ENCODE results near the gene RILPL1. TPM values are rescaled to one million over a fixed set of nuclear protein-coding genes. Genes with fewer than 3 reads are reported as not detected.

Gene RILPL1
- total and polyA plus RNA-seq, 4 donors: 1.3 to 2.7 (median 2.1) TPM

DNA sequence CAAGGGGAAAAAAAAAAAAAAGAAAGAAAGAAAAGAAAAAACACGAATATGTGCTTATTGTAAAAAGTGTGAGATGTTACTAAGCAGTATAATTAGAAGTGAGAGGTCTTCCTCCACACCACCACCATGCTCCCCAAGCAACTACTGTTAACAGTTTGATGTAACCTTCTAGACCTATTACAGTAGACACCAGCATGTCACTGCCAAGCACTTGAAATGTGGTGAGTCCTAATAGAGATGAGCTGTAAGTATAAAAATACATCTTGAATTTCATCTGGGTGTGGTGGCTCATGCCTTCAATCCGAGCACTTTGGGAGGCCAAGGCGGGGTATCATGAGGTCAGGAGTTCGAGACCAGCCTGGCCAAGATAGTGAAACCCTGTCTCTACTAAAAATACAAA, 83.7 kb downstream of the RILPL1 start:
- no peaks in the 10 kb centered on the region for H3K4me1 ChIP-seq (ENCODE audit: control insufficient read depth in 4 of 4, insufficient read depth in 4 of 4, low read length in 3 of 4)
- H3K27me3 ChIP-seq (ENCODE audit: control insufficient read depth in 4 of 4, insufficient read depth in 4 of 4, low read length in 3 of 4): no peaks in the 10 kb centered on the region
- no peaks in the 10 kb centered on the region for H3K9me3 ChIP-seq (ENCODE audit: control insufficient read depth in 4 of 4, low read length in 3 of 4)
- DNase-seq (ENCODE audit: low spot score): no peak
- H3K9ac ChIP-seq (ENCODE audit: low read depth in 1 of 2, low read length in 2 of 2): no peak overlapping the region
- no peaks in the 10 kb centered on the region for H3K36me3 ChIP-seq (ENCODE audit: control insufficient read depth in 4 of 4, insufficient read depth in 3 of 4, low read depth in 1 of 4, low read length in 3 of 4)
- H3K4me3 ChIP-seq (ENCODE audit: low read depth in 1 of 3, low read length in 3 of 3): no peak overlapping the region
- no peak for TF ChIP-seq FOXA2 (IDR thresholded peaks at IDR 0.05)
- TF ChIP-seq SP1 (IDR thresholded peaks at IDR 0.05): no peak
- TF ChIP-seq, protein P1, sequence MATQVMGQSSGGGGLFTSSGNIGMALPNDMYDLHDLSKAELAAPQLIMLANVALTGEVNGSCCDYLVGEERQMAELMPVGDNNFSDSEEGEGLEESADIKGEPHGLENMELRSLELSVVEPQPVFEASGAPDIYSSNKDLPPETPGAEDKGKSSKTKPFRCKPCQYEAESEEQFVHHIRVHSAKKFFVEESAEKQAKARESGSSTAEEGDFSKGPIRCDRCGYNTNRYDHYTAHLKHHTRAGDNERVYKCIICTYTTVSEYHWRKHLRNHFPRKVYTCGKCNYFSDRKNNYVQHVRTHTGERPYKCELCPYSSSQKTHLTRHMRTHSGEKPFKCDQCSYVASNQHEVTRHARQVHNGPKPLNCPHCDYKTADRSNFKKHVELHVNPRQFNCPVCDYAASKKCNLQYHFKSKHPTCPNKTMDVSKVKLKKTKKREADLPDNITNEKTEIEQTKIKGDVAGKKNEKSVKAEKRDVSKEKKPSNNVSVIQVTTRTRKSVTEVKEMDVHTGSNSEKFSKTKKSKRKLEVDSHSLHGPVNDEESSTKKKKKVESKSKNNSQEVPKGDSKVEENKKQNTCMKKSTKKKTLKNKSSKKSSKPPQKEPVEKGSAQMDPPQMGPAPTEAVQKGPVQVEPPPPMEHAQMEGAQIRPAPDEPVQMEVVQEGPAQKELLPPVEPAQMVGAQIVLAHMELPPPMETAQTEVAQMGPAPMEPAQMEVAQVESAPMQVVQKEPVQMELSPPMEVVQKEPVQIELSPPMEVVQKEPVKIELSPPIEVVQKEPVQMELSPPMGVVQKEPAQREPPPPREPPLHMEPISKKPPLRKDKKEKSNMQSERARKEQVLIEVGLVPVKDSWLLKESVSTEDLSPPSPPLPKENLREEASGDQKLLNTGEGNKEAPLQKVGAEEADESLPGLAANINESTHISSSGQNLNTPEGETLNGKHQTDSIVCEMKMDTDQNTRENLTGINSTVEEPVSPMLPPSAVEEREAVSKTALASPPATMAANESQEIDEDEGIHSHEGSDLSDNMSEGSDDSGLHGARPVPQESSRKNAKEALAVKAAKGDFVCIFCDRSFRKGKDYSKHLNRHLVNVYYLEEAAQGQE (IDR thresholded peaks at IDR 0.05): no peak
- TF ChIP-seq, protein P2, sequence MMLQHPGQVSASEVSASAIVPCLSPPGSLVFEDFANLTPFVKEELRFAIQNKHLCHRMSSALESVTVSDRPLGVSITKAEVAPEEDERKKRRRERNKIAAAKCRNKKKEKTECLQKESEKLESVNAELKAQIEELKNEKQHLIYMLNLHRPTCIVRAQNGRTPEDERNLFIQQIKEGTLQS (IDR thresholded peaks at IDR 0.05): no peak
- no peak for TF ChIP-seq RXRA (IDR thresholded peaks at IDR 0.05)
- TF ChIP-seq, protein P3, sequence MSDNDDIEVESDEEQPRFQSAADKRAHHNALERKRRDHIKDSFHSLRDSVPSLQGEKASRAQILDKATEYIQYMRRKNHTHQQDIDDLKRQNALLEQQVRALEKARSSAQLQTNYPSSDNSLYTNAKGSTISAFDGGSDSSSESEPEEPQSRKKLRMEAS (IDR thresholded peaks at IDR 0.05): no peak
- TF ChIP-seq NR2F2 (IDR thresholded peaks at IDR 0.05): no peak
- TF ChIP-seq, protein P4, sequence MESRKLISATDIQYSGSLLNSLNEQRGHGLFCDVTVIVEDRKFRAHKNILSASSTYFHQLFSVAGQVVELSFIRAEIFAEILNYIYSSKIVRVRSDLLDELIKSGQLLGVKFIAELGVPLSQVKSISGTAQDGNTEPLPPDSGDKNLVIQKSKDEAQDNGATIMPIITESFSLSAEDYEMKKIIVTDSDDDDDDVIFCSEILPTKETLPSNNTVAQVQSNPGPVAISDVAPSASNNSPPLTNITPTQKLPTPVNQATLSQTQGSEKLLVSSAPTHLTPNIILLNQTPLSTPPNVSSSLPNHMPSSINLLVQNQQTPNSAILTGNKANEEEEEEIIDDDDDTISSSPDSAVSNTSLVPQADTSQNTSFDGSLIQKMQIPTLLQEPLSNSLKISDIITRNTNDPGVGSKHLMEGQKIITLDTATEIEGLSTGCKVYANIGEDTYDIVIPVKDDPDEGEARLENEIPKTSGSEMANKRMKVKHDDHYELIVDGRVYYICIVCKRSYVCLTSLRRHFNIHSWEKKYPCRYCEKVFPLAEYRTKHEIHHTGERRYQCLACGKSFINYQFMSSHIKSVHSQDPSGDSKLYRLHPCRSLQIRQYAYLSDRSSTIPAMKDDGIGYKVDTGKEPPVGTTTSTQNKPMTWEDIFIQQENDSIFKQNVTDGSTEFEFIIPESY (IDR thresholded peaks at IDR 0.05): no peak
- no peak for TF ChIP-seq FOXA1 (IDR thresholded peaks at IDR 0.05)
- TF ChIP-seq HNF4G (IDR thresholded peaks at IDR 0.05): no peak
- TF ChIP-seq RAD21 (IDR thresholded peaks at IDR 0.05): no peak
- no peak for TF ChIP-seq HNF4A (conservative IDR thresholded peaks at IDR 0.05)
- 89% methylated on average over 4 of the region's 4 CpGs for WGBS
- H3K27ac ChIP-seq (ENCODE audit: low read depth in 1 of 2, low read length in 2 of 2): no peak overlapping the region

DNA sequence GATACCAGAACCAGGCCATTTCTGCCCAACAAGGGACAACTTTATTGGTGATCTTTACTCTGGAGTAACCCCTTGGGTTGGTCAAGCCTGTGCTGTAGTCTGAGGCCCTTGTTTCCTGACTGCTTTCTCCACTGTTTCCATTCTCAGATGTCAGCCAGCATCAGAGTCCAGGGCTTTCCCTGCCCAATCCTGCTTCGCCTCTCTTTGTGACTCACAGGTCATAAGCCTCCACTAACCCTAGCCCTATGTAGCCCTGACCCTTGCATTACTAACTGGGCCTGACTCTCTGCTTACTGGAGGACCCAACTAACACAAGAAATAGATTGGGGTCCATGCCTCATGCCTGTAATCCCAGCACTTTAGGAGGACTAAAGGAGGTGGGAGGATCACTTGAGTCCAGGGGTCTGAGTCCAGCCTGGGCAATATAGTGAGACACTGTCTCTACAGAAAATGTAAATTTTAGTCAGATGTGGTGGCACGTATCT, 84.2 kb downstream of the RILPL1 start:
- no peak overlapping the region for H3K27ac ChIP-seq (ENCODE audit: low read depth in 1 of 2, low read length in 2 of 2)
- H3K36me3 ChIP-seq (ENCODE audit: control insufficient read depth in 4 of 4, insufficient read depth in 3 of 4, low read depth in 1 of 4, low read length in 3 of 4): no peaks in the 10 kb centered on the region
- no peaks in the 10 kb centered on the region for H3K9me3 ChIP-seq (ENCODE audit: control insufficient read depth in 4 of 4, low read length in 3 of 4)
- DNase-seq (ENCODE audit: low spot score): no peak
- WGBS: 90% methylated on average over 2 of the region's 2 CpGs
- no peak overlapping the region for H3K4me3 ChIP-seq (ENCODE audit: low read depth in 1 of 3, low read length in 3 of 3)
- H3K9ac ChIP-seq (ENCODE audit: low read depth in 1 of 2, low read length in 2 of 2): no peak overlapping the region
- no peaks in the 10 kb centered on the region for H3K4me1 ChIP-seq (ENCODE audit: control insufficient read depth in 4 of 4, insufficient read depth in 4 of 4, low read length in 3 of 4)
- TF ChIP-seq, protein P2 (IDR thresholded peaks at IDR 0.05): no peak
- TF ChIP-seq HNF4A (conservative IDR thresholded peaks at IDR 0.05) (no peak), SP1 (IDR thresholded peaks at IDR 0.05) (no peak), YY1 (IDR thresholded peaks at IDR 0.05) (no peak), HNF4G (IDR thresholded peaks at IDR 0.05) (no peak), FOXA2 (IDR thresholded peaks at IDR 0.05) (no peak)
- TF ChIP-seq, protein P5, sequence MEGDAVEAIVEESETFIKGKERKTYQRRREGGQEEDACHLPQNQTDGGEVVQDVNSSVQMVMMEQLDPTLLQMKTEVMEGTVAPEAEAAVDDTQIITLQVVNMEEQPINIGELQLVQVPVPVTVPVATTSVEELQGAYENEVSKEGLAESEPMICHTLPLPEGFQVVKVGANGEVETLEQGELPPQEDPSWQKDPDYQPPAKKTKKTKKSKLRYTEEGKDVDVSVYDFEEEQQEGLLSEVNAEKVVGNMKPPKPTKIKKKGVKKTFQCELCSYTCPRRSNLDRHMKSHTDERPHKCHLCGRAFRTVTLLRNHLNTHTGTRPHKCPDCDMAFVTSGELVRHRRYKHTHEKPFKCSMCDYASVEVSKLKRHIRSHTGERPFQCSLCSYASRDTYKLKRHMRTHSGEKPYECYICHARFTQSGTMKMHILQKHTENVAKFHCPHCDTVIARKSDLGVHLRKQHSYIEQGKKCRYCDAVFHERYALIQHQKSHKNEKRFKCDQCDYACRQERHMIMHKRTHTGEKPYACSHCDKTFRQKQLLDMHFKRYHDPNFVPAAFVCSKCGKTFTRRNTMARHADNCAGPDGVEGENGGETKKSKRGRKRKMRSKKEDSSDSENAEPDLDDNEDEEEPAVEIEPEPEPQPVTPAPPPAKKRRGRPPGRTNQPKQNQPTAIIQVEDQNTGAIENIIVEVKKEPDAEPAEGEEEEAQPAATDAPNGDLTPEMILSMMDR (IDR thresholded peaks at IDR 0.05; ENCODE audit: low read depth, low read length, missing input control): no peak
- H3K27me3 ChIP-seq (ENCODE audit: control insufficient read depth in 4 of 4, insufficient read depth in 4 of 4, low read length in 3 of 4): no peaks in the 10 kb centered on the region
